HG03060 (cell line): ENCODE results near the gene SMG1.
A peak's percentile ranks its signal among the peaks of the same experiment; 100 is the strongest.
"Not testable (repeated sequence)": the region's sequence is repeated elsewhere in the genome, so short reads cannot be mapped to it uniquely, and the experiment has no call there.

ENCODE experiments used
- ATAC-seq: cut with Tn5 transposase; IDR thresholded peaks from one replicate; pipeline ENCODE4 v1.9.1; 2021; ENCODE audit warnings: low read depth, moderate number of reproducible peaks; ENCODE audit not compliant: unreplicated experiment

SMG1 gene

DNA sequence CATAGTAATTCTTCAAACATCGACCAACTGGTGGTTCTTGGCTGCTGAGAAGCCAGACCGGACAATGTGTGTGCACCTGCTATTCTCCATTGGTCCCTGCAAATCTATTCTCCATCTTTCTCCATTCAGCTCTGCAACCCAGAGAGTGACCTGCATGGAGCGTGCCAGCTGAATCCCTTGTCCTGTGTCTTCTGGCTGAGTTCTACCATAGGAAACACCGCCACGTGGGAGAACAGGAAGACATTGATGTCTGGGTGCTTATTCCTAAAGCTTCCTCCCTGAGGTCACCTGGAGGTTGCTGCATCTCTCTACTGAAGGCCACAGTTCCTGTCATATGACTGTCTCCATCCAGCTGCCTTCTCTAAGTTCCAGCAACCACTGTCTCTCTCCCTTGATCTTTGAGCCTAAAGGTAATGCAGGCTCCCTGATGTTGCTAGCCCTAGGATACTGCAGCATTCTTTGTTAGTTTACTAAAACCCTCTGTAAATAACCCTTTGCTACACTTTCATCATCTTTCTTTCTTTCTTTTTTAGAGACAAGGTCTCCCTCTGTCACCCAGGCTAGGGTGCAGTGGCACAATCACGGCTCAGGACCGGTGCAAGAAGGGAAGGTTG is 10.6 kb upstream of the SMG1 start:
- ATAC-seq, result no peak

DNA sequence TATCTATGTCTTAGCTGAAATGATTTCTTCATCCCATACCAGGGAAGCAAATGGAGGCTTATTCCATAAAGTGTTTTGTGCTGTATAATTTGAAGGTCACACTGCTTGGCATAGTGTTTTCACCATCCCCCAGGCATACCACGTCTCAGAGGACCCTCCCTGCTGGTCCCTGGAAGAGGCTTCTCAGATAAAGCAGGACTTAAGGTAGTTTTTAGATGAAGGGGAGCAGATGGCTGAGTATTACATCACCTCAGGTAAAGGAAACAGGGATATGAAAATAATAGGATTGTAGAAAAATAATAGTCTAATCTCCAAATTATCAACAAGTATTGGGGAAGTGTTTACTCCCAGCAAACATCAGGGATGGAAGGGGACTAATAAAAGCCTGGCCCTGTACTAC is 7.3 kb upstream of the SMG1 start:
- no peak for ATAC-seq

DNA sequence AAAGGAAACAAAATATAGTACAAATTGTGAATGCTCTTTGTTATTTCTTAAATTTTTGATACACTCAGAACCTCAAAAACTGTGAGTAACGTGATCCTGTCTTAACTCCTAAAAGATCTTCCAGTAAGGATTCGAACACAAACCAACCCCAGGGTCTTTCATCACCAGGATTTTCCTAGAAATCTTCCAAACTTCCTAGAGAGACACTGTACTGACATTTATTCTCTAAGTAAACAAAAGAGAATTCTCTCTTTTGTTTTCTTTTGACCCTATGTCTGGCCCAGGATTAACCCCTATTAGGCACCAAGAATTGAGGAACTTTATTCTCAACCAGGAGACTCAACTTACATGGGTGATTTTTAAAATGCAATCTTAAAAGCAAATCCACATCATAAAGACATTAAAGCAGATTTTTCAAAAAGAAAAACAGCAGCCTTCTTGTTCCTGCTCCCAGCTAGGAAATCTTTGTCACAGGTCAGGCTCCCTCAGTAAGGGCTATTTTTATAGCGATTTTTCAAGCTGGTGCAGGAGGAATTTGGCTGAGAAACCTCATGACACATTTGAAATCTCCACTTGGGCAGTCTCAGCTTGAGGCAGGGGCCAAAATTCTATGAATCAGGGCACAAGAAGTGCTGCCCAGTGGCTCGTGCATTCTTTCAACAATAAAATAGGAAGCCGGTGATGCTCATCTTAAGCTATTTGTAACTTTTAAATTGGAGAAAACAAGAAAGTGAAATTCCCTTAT is 6.2 kb upstream of the SMG1 start:
- ATAC-seq, result no peak

DNA sequence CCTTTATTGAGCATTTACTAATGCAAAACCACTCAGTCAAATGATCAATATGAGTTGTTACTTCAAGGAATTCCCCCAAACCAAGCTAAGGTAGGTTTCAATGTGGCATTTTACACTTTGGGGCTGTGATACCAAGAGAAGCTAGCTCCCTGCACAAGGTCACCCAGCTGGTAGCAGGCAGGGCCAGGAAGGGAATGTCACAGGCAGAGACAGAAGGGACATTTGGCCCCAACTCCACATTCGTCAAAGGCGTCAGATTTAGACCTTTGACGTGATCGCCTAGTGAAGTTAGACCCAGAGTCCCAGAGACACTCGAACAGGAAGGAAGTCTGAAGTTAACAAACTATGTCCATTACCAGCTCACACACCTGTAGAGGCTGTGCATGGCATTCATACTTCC is 5.5 kb upstream of the SMG1 start:
- no peak for ATAC-seq

DNA sequence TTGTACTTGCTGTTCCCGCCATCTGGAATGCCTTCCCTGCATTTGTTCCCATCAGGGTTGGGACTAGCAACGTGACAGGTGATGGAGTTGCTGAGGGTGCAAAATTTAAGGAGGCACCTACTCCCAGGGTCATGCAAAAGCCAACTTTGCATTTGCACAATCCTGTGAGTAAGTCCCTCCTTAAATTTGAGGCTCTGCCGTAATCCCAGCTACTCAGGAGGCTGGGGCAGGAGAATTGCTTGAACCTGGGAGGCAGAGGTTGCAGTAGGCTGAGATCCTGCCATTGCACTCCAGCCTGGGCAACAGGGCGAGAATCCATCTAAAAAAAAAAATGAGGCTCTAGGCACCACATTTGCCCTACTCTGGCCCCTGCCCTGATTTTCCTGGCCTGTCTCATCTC is 3.9 kb upstream of the SMG1 start:
- ATAC-seq, result not testable (repeated sequence)

DNA sequence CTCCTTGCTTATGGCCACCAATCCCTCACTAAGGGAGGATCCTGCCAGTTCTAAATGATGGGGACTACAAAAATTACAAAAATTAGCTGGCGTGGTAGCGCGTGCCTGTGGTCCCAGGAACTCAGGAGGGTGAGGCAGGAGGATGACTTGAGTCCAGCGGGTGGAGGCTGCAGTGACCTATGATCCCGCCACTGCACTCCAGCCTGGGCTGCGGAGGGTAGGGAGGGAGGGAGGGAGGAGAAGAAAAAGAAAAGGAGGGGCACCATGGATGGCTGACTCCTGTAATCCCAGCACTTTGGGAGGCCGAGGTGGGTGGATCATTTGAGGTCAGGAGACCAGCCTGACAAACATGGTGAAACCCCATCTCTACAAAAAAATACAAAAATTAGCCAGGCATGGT is 1.9 kb upstream of the SMG1 start:
- not testable (repeated sequence) for ATAC-seq

DNA sequence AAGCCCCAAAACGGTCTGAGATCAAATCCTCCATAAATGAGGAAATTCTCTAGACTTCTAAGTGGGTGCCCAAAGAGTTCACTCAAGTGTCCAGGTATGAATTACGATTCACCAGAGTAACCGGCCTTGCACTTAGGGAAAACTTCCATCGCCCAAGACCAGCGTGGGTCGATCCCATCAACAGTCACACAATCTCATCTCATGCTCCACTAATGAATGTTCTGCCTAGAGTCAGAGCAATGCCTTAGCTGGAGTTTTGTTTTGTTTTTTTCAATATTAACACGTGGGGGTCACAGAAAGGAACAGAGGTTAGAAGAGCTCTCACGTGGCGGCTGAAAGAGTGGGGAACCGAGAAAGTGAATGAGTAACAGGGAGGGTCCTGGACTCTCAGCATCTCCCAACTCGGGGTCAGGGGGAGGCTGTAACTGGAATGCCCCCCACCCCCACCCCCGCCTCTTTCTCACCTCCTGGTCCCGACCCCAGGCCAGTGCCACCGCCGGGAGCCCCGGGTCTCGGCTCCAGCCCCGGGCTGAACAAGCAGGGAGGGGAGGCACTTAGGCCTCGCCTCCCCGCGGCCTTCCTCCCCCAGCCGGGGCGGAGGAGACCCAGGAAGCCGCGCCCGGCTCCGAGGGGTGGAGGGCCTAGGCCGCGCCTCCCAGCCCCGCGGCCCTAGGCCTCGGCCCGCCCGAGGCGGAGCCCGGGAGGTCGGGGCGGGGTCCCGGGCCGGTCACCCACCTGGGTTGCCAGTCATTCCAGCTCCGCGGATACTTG is 808 bp downstream of the SMG1 start:
- peak; percentile 7 for ATAC-seq

DNA sequence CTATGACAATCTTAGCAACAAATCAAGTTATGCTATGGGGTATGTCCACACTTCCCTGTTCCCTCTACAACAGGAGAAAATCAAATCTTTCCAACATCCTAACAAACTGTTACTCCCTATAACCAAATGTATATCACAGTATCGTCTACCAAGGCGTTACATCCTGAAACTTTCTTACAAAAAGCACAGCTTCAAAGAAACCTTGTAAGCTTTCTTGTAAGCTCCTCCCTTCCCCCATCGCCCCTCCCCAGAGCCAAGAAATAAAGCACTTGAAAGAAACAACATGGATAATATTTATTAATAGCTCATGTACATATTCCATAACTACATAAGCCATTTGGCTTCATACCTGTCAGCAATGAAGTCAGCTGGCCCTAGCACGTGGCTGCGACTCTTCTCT is 2.3 kb downstream of the SMG1 start:
- ATAC-seq, result not testable (repeated sequence)

DNA sequence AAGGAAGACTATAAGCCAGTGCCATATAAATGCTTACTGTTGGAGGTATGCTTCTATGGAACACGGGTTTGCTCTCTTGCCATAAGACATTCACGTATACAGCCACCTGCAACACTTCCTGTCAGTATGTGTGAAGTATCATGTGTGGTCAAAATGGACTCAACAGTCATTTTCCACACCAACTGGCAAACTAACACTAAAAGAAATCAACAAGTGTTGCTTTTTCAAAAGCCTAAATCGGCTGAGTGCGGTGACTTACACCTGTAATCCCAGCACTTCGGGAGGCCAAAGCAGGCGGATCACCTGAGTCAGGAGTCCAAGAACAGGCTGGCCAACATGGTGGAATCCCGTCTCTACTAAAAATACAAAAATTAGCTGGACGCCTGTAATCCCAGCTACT is 3.1 kb downstream of the SMG1 start:
- not testable (repeated sequence) for ATAC-seq

DNA sequence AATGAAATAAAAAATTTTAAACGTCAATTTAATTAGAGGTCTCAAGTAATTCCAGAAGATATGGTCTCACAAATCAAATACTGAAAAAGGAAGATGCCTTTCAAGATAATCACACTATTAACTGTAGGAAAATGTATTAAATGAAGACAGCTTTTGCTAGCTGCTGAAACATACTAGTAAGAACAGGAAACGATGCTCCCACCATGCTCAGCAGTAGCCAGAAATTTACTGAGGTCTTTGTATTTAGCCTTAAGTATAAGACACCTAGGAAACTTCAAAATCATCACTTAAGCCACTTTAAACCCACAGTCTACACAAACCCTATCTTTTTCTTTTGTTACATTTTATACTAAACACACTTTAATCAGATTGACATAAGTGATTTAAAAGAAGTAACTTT is 16.6 kb downstream of the SMG1 start:
- ATAC-seq, result not testable (repeated sequence)

DNA sequence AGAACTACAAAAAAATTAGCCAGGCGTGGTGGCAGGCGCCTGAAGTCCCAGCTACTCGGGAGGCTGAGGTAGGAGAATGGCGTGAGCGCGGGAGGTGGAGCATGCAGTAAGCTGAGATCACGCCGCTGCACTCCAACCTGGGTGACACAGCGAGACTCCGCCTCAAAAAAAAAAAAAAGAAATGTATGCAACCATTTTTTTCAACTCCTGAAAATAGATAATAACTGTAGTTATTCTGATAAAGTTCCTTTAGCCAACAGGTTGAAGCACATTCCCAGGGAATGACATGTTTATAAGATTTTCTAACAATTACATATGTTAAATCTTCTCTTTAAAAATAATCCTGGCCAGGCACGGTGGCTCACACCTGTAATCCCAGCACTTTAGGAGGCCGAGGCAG is 17.5 kb downstream of the SMG1 start:
- not testable (repeated sequence) for ATAC-seq

DNA sequence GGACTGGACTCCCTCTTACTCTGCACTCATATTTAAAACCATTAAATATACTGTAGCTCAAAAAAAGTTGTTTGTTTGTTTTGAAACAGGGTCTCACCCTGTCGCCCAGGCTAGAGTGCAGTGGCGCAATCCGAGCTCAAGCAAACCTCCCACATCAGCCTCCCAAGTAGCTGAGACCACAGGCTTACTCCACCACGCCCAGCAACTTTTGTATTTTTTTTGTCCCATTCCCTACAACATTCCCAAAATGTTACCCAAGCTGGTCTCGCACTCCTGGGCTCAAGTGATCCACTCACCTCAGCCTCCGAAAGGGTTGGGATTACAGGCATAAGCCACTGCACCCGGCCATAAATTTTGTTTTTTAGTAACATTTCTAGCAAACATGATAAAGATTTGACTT is 23.4 kb downstream of the SMG1 start:
- not testable (repeated sequence) for ATAC-seq

DNA sequence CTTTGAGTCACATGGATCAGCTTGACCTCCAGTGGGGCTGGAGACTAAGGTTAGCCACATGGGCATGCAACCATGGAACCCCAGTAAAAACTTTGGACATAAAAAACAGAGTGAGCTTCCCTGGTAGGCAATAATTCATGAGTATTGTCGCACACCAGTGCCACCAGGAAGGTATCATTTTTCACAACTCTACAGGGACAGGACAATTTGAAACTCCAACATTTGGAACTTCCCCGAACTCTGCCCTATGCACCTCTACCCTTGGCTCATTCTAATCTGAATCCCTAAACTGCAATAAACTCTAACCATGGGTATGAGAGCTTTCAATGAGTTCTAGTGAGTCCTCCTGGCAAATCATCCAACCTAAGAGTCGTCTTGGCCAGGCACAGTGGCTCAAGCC is 24.2 kb downstream of the SMG1 start:
- ATAC-seq, result not testable (repeated sequence)

DNA sequence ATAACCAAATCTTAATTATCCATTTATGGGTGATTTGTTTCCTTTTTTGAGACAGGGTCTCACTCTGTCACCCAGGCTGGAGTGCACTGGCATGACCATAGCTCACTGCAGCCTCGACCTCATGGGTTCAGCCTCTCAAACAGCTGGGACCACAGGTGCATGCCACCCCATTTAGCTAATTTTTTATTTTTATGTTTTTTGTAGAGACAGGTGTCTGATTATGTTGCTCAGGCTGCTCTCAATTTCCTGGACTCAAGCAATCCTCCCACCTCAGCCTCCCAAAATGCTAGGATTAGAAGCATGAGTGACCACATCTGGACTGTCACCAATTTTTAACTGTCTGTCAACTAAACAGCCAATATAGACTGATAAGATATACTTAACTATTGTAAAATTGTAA is 25.0 kb downstream of the SMG1 start:
- ATAC-seq, result not testable (repeated sequence)

DNA sequence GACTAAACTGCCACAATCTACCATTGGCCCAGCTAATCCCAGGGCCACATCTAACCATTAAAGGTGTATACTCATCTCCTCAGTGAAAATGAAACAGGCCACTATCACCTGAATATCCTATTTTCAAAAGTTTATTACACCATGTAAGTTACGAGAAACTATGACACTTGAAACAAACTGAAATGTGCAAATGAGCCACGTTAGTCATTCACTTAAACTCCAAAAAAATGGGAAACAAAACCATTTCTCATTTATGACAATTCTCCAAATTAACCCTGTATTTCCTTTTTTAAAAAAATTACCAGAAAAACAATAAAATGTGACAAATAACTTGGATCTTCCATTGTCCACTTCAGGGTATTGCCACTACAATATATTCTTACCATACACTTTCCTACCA is 41.8 kb downstream of the SMG1 start:
- not testable (repeated sequence) for ATAC-seq

DNA sequence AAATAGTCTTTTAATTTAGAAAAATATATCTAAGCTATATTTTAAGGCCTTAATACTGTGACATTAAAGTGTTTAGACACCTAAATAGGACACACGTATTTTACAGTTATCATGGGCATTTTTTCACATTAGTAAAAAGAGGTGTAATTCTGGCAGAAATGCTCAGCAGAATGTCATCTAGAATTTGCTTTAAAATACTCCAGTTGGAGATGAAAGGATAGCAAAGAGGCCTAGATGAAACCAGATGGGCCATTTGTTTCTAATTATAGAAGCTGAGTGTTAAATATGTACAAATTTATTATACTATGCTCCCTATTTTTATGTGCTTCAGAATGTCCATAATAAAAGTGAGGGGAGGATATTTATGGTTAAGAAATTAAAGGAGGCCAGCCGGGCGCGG is 48.5 kb downstream of the SMG1 start:
- ATAC-seq, result not testable (repeated sequence)

DNA sequence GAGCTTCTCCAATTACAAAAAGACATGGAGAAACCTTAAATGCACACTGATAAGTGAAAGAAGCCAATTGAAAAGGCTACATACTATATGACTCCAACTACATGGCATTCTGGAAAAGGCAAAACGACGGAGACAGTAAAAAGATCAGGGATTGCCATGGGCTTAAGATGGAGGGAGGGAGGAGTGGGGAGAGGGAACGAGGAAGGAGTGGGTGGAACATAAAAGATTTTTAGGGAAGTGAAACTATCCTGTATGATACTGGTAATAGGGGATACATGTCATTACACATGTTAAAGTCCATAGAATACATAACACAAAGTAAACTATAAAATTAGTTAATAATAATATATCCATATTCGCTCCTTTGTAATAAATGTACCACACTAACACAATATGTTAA is 48.9 kb downstream of the SMG1 start:
- ATAC-seq, result not testable (repeated sequence)

DNA sequence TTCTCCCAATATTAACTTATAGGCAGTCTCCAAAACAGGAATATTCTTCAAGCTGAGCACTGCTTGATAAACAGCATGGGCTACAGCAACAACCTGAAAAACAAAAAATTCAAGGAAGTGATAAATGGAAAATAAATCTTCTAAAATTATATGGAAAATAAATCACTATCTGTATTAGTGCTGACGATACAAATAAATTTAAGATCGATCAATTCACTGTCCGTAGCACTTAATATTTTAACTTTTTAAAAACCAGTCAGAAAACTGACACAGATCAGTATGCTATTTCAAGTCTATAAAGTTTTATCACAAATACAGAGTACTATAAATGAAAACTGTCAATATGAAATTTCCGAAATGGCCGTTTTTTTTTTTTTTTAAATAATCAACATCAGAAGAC is 49.9 kb downstream of the SMG1 start:
- ATAC-seq, result not testable (repeated sequence)

DNA sequence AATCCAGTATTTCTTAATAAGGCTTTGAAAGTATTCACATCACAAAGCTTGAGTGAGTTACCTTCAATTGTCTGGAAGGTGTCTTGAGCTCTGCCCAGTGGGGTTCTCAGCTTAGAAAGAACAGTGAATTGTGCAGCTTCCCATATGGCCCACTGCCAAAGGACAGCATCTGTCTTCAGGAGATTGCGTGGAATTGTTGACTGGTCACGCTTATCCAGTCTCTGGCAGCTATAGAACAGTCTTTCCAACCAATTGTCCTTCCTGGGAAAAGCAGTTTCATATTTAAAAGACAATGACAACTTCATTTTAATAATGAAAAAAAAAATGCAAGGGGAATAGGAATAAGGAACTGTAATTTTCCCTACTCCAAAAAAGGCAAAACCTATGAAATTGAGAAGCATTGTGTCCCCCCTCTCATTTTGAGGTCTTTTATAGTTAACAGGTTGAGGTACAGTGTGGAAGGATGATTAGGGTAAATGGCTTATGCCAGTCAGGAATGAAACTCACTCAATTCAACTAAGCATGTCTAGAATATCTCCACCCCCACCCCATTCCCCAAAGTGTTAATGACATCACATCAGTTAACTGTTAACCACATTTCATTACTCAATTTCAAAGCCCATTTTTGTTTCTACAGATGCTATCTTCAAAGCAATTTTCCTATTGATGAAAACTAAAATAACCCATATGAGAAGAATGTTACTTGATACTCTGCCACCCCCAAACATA is 57.0 kb downstream of the SMG1 start:
- not testable (repeated sequence) for ATAC-seq

DNA sequence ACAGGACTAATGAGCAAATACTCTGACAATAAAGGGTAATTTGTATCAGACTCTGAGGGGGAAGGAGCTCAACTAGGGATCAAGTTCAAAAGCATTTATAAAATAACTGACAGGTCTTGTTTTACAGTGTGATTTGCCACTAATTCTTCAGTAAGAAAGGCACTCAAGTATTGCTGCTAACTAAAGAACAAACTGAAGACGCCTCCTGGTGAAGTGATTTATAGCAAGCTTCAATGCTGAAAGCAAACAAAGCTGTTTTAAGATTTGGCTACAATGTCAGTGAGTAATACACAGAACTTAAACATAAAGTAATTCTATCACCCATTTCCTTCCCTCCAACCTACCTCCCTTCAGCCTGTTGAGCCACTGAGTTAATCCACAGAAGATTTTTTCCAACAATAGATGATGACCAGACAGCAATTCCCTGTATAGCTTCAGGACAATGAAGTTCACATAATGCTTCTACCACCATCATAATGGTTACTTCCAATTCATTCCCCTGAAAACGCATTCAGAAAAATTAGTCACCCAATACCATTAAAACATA is 59.9 kb downstream of the SMG1 start:
- not testable (repeated sequence) for ATAC-seq

DNA sequence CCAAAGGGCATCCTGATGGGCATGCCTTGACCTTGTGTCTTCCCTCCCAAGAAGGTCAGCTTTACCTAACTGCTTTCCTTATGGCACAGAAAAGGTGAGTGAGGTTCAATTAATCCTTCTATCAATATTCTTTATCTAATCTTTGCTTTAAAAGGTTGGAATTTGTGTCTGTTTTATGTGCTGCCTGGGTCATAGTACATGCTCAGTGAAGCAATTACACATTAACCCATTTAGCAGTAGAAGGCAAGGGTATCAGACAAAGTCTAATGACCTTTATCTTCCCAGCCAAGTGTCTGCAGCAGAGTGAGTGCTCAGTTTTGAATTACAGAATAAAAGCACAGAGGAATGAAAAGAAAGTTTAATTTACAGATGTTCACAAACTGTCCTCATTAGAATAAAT is 63.3 kb downstream of the SMG1 start:
- ATAC-seq, result not testable (repeated sequence)
